PC-3 (cell line): Measurements from ENCODE around the gene SYT9. TPM values are rescaled to one million over a fixed set of nuclear protein-coding genes. Genes with fewer than 3 reads are reported as not detected.

Source experiments
- ATAC-seq: fragments of 200-7000 bp; cut with Tn5 transposase; 2 replicates; pipeline ENCODE4 v1.9.1; 2020; ENCODE audit warnings: mild to moderate bottlenecking, moderate library complexity
- BruUV-seq: library from RNA; stranded (reverse); fragments of 400-500 nt; replicated peaks from 2 replicates; lab custom pipeline; 2021; lab: Mats Ljungman, UMichigan
- CTCF ChIA-PET: fragments of 300-600 bp; sonication (Branson Sonifier 250); formaldehyde crosslinking; loops from one replicate; lab custom pipeline; 2022; ENCODE audit warnings: antibody characterized with exemption; lab: Charles Lee
- POLR2A ChIA-PET: fragments of 300-600 bp; sonication (Branson Sonifier 250); formaldehyde crosslinking; loops from one replicate; lab custom pipeline; 2022; ENCODE audit warnings: antibody characterized with exemption; ENCODE audit not compliant: unreplicated experiment; lab: Charles Lee
- DNase-seq: peaks from one replicate; pipeline ENCODE4 v3.0.0-alpha.2; 2015
- H2AFZ ChIP-seq: fragments of 300-600 bp; sonication (generic); 2 replicates; pipeline ENCODE4 v1.6.0; 2016; ENCODE audit warnings: antibody characterized with exemption, low read length
- H3F3A ChIP-seq: fragments of 300-600 bp; sonication (generic); one replicate; pipeline ENCODE4 v1.6.0; 2017; ENCODE audit warnings: antibody characterized with exemption, low read length, control low read depth, mild to moderate bottlenecking; ENCODE audit not compliant: unreplicated experiment
- H3K27ac ChIP-seq: fragments of 300-600 bp; sonication (generic); 2 replicates; pipeline ENCODE4 v1.5.1; 2016; ENCODE audit warnings: mild to moderate bottlenecking, low read length
- H3K27me3 ChIP-seq: fragments of 300-600 bp; sonication (generic); 2 replicates; pipeline ENCODE4 v1.6.1; 2016; ENCODE audit warnings: low read length, mixed read lengths
- H3K36me3 ChIP-seq: fragments of 300-600 bp; sonication (generic); 2 replicates; pipeline ENCODE4 v1.6.1; 2016; ENCODE audit warnings: low read depth, mixed run types, low read length, mixed read lengths
- H3K4me1 ChIP-seq: fragments of 300-600 bp; sonication (generic); 2 replicates; pipeline ENCODE4 v1.5.1; 2016; ENCODE audit warnings: low read length; ENCODE audit not compliant: insufficient read depth
- H3K4me2 ChIP-seq: fragments of 300-600 bp; sonication (generic); 2 replicates; pipeline ENCODE4 v1.6.0; 2016; ENCODE audit warnings: low read length
- H3K4me3 ChIP-seq: fragments of 300-600 bp; sonication (generic); 2 replicates; pipeline ENCODE4 v1.5.1; 2016; ENCODE audit warnings: mild to moderate bottlenecking, low read length, mixed read lengths
- H3K79me2 ChIP-seq: fragments of 300-600 bp; sonication (generic); 2 replicates; pipeline ENCODE4 v1.6.1; 2017; ENCODE audit warnings: low read length, mixed read lengths
- H3K9ac ChIP-seq: fragments of 300-600 bp; sonication (generic); 2 replicates; pipeline ENCODE4 v1.6.0; 2016; ENCODE audit warnings: mild to moderate bottlenecking, low read length
- H3K9me2 ChIP-seq: fragments of 300-600 bp; sonication (generic); replicated peaks from 2 replicates; pipeline ENCODE4 v1.6.1; 2016; ENCODE audit warnings: mixed run types, low read length, mixed read lengths
- H3K9me3 ChIP-seq: fragments of 300-600 bp; sonication (generic); 2 replicates; pipeline ENCODE4 v1.6.1; 2016; ENCODE audit warnings: low read length, mixed read lengths
- H4K20me1 ChIP-seq: fragments of 300-600 bp; sonication (generic); 2 replicates; pipeline ENCODE4 v1.6.1; 2016; ENCODE audit warnings: low read length, mixed read lengths
- CTCF ChIP-seq: fragments of 300-600 bp; sonication (generic); conservative IDR thresholded peaks from 2 replicates; pipeline ENCODE4 v1.5.1; 2017; ENCODE audit warnings: antibody characterized with exemption, low read depth, mild to moderate bottlenecking, low read length
- EZH2 ChIP-seq: fragments of 300-600 bp; sonication (generic); IDR thresholded peaks from one replicate; pipeline ENCODE4 v1.6.1; 2017; ENCODE audit warnings: antibody characterized with exemption, mild to moderate bottlenecking, low read length; ENCODE audit not compliant: unreplicated experiment
- EZH2phosphoT487 ChIP-seq: fragments of 300-600 bp; sonication (generic); IDR thresholded peaks from 2 replicates; pipeline ENCODE4 v1.6.1; 2018; ENCODE audit warnings: mild to moderate bottlenecking, antibody characterized with exemption, low read length, borderline replicate concordance
- intact Hi-C: fragments of 100-400 bp; cut with micrococcal nuclease; formaldehyde crosslinking; loops from 2 replicates; pipeline ENCODE4 v1.9.0; 2023
- total RNA-seq: library from RNA; depleted of rRNA; stranded (reverse); fragments of >200 nt; gene quantifications from 2 replicates; pipeline ENCODE4 v1.2.3, GENCODE V29; 2014

SYT9 gene
- total RNA-seq, 1 experiment from 2014 or later, result 6.3 TPM

GRCh38 chr11:7436657-7437056, 185.0 kb downstream of the SYT9 start:
- H3K9me2 ChIP-seq, result no peaks in the 10 kb centered on the region
- BruUV-seq, result no TSS peak
- no peaks in the 10 kb centered on the region for H3K27me3 ChIP-seq
- H4K20me1 ChIP-seq, result no peaks in the 10 kb centered on the region
- ChIA-PET CTCF (no interaction called here), POLR2A (no interaction called here)
- H2AFZ ChIP-seq, result no peak overlapping the region
- no peaks in the 10 kb centered on the region for H3K79me2 ChIP-seq
- intact Hi-C loops, result no loop called here
- H3K4me3 ChIP-seq, result no peak overlapping the region
- H3K4me1 ChIP-seq, result no peaks in the 10 kb centered on the region
- no peaks in the 10 kb centered on the region for H3K36me3 ChIP-seq
- no peak for ATAC-seq
- no peak for DNase-seq
- TF ChIP-seq EZH2phosphoT487 (no peak), EZH2 (no peak), CTCF (no peak)
- no peaks in the 10 kb centered on the region for H3F3A ChIP-seq
- no peak overlapping the region for H3K27ac ChIP-seq
- H3K9me3 ChIP-seq, result no peaks in the 10 kb centered on the region
- no peak overlapping the region for H3K4me2 ChIP-seq
- no peak overlapping the region for H3K9ac ChIP-seq

- ATAC-seq (no peak), DNase-seq (no peak)
- H3K27me3 ChIP-seq, result no peaks in the 10 kb centered on the region
- no peaks in the 10 kb centered on the region for H3K9me2 ChIP-seq
- H2AFZ ChIP-seq, result no peak overlapping the region
- no peak overlapping the region for H3K4me2 ChIP-seq
- POLR2A ChIA-PET, result no interaction called here
- no TSS peak for BruUV-seq
- H3K9ac ChIP-seq, result no peak overlapping the region
- H3K27ac ChIP-seq, result no peak overlapping the region
- intact Hi-C loops, result no loop called here
- no peaks in the 10 kb centered on the region for H3K36me3 ChIP-seq
- CTCF ChIA-PET, result no interaction called here
- no peaks in the 10 kb centered on the region for H3F3A ChIP-seq
- no peak overlapping the region for H3K4me3 ChIP-seq
- no peaks in the 10 kb centered on the region for H4K20me1 ChIP-seq
- H3K9me3 ChIP-seq, result no peaks in the 10 kb centered on the region
- H3K4me1 ChIP-seq, result no peaks in the 10 kb centered on the region
- no peaks in the 10 kb centered on the region for H3K79me2 ChIP-seq
- TF ChIP-seq CTCF (no peak), EZH2 (no peak), EZH2phosphoT487 (no peak)
Observed at GRCh38 chr11:7437696-7438095, 186.0 kb downstream of the SYT9 start.

GRCh38 chr11:7439746-7440320, 188.1 kb downstream of the SYT9 start:
- H3K36me3 ChIP-seq, result no peaks in the 10 kb centered on the region
- no peaks in the 10 kb centered on the region for H3K79me2 ChIP-seq
- H3K4me1 ChIP-seq, result no peaks in the 10 kb centered on the region
- no peak overlapping the region for H2AFZ ChIP-seq
- TF ChIP-seq EZH2 (no peak), CTCF (no peak), EZH2phosphoT487 (no peak)
- BruUV-seq, result no TSS peak
- no peaks in the 10 kb centered on the region for H3K9me3 ChIP-seq
- ATAC-seq, result no peak
- H3K4me2 ChIP-seq, result no peak overlapping the region
- no peak overlapping the region for H3K9ac ChIP-seq
- no peak overlapping the region for H3K27ac ChIP-seq
- no peaks in the 10 kb centered on the region for H4K20me1 ChIP-seq
- ChIA-PET POLR2A (no interaction called here), CTCF (no interaction called here)
- H3K4me3 ChIP-seq, result no peak overlapping the region
- H3K9me2 ChIP-seq, result no peaks in the 10 kb centered on the region
- intact Hi-C loops, result no loop called here
- DNase-seq, result no peak
- H3F3A ChIP-seq, result no peaks in the 10 kb centered on the region
- no peaks in the 10 kb centered on the region for H3K27me3 ChIP-seq
